Smooth muscle cell (in vitro differentiated cells): ENCODE measurements around the gene REEP3. TPM values are rescaled to one million over a fixed set of nuclear protein-coding genes. Genes with fewer than 3 reads are reported as not detected.

Experiments used
- DNase-seq: peaks from one replicate; lab custom pipeline; 2025; ENCODE audit not compliant: unreplicated experiment; lab: John Stamatoyannopoulos, UW
- H2AFZ ChIP-seq: fragments of 200-600 bp; sonication (generic); 2 replicates; pipeline ENCODE4 v1.6.0; 2016; ENCODE audit warnings: antibody characterized with exemption, low read depth, mild to moderate bottlenecking
- H3F3A ChIP-seq: fragments of 200-600 bp; sonication (generic); 2 replicates; pipeline ENCODE4 v1.6.0; 2017; ENCODE audit warnings: antibody characterized with exemption, low read depth
- H3K27ac ChIP-seq: fragments of 200-600 bp; sonication (generic); 2 replicates; pipeline ENCODE4 v1.5.1; 2016; ENCODE audit warnings: low read depth, mild to moderate bottlenecking
- H3K27me3 ChIP-seq: fragments of 200-600 bp; sonication (generic); 2 replicates; pipeline ENCODE4 v1.6.1; 2016; ENCODE audit warnings: low read depth, mild to moderate bottlenecking
- H3K36me3 ChIP-seq: fragments of 200-600 bp; sonication (generic); 2 replicates; pipeline ENCODE4 v1.5.1; 2016; ENCODE audit warnings: low read depth
- H3K4me1 ChIP-seq: fragments of 200-600 bp; sonication (generic); 2 replicates; pipeline ENCODE4 v1.5.1; 2016; ENCODE audit warnings: low read depth
- H3K4me2 ChIP-seq: fragments of 200-600 bp; sonication (generic); 2 replicates; pipeline ENCODE4 v1.6.0; 2016; ENCODE audit warnings: mild to moderate bottlenecking
- H3K4me3 ChIP-seq: fragments of 200-600 bp; sonication (generic); 2 replicates; pipeline ENCODE4 v1.5.1; 2016; ENCODE audit warnings: mild to moderate bottlenecking
- H3K79me2 ChIP-seq: fragments of 200-600 bp; sonication (generic); 2 replicates; pipeline ENCODE4 v1.6.0; 2016; ENCODE audit warnings: low read depth, mild to moderate bottlenecking
- H3K9ac ChIP-seq: fragments of 200-600 bp; sonication (generic); 2 replicates; pipeline ENCODE4 v1.6.0; 2016; ENCODE audit warnings: low read depth
- H3K9me3 ChIP-seq: fragments of 200-600 bp; sonication (generic); replicated peaks from 2 replicates; pipeline ENCODE4 v1.5.1; 2016; ENCODE audit warnings: low read depth
- H4K20me1 ChIP-seq: fragments of 200-600 bp; sonication (generic); 2 replicates; pipeline ENCODE4 v1.6.0; 2016; ENCODE audit warnings: low read depth
- CTCF ChIP-seq: fragments of 200-600 bp; sonication (generic); IDR thresholded peaks from 2 replicates; pipeline ENCODE4 v1.5.1; 2017; ENCODE audit warnings: borderline replicate concordance, mild to moderate bottlenecking, antibody characterized with exemption; ENCODE audit not compliant: insufficient read depth, poor library complexity, severe bottlenecking
- WGBS: methylation state at CpG from one replicate; pipeline ENCODE4 v1.1.7; 2016; ENCODE audit warnings: low lambda C conversion rate; 5-methylcytosine and 5-hydroxymethylcytosine counted together
- polyA plus RNA-seq: library from polyadenylated mRNA; unstranded; fragments of >200 nt; fragmentation: Nextera tagmentation; extraction: Ambion mirVana; gene quantifications from 2 replicates; pipeline ENCODE4 v1.2.1, GENCODE V29; 2016
- total RNA-seq: library from RNA; depleted of rRNA; stranded (reverse); fragments of >200 nt; gene quantifications from 2 replicates; pipeline ENCODE4 v1.2.3, GENCODE V29; 2014

REEP3 gene
- total and polyA plus RNA-seq, 2 experiments from 2014 or later = 42.3 to 80.4 TPM

DNA sequence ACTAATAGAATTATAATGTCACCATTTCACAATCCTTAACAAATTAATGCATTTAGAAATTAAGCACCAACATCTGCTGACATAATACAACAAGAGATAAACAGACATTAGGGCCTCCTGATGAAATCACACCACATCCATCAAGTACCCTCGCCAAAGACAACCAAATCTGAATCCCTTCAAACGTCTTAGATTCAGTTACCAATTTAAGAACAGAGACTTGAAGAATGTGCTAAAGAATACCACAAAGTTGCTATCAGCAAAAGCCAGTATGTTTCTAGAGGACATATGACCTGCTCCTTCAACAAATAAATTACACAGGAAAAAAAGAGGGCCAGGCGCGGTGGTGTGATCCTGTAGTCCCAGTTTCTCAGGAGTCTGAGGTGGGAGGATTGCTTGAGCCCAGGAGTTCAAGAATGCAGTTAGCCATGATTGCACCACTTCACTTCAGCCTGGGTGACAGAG, 144.5 kb downstream of the REEP3 start:
- H3F3A ChIP-seq = no peaks in the 10 kb centered on the region
- H3K36me3 ChIP-seq = no peaks in the 10 kb centered on the region
- peak overlapping the region; percentile 72 for H2AFZ ChIP-seq
- H3K27ac ChIP-seq = no peak overlapping the region
- H3K27me3 ChIP-seq = no peaks in the 10 kb centered on the region
- 62% methylated on average over 4 of the region's 4 CpGs for WGBS
- peaks cover 3% of the 10 kb centered on the region for H3K4me1 ChIP-seq
- no peak overlapping the region for H3K9ac ChIP-seq
- no peak overlapping the region for H3K4me3 ChIP-seq
- H3K9me3 ChIP-seq = no peaks in the 10 kb centered on the region
- H3K4me2 ChIP-seq = no peak overlapping the region
- H4K20me1 ChIP-seq = no peaks in the 10 kb centered on the region
- no peak for DNase-seq
- no peak for TF ChIP-seq CTCF
- H3K79me2 ChIP-seq = no peaks in the 10 kb centered on the region

DNA sequence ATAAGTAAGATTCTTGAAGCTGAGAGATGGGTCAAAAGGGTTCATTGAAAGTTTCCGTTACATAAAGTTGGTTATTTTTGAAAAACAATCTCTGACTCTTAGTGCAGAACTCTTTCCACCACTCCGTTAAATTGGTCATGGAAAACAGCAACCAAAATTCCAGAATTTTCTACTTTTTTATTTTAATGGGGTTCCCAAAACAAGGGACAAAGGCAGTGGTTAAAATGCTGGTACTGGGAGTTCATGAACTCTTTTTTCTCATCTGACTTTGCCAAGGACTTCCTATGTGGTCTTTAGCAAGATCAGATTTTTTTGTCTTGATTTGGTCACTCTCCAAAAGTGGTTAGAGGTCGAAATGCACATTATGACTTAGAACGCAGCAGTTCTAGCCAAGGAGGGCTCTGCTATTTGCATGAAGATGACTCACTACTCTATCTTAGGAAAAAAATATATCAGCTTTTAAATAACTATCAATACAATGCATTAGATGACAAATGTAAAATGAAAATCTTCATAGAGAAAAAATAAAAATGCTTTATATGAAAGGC, 145.7 kb downstream of the REEP3 start:
- DNase-seq = no peak
- 66% methylated on average over 4 of the region's 4 CpGs for WGBS
- no peaks in the 10 kb centered on the region for H3K9me3 ChIP-seq
- H2AFZ ChIP-seq = no peak overlapping the region
- no peak overlapping the region for H3K4me3 ChIP-seq
- no peaks in the 10 kb centered on the region for H3K36me3 ChIP-seq
- no peak overlapping the region for H3K27ac ChIP-seq
- H3K9ac ChIP-seq = no peak overlapping the region
- H3K79me2 ChIP-seq = no peaks in the 10 kb centered on the region
- H3K4me2 ChIP-seq = no peak overlapping the region
- no peaks in the 10 kb centered on the region for H3K27me3 ChIP-seq
- no peaks in the 10 kb centered on the region for H4K20me1 ChIP-seq
- no peaks in the 10 kb centered on the region for H3F3A ChIP-seq
- TF ChIP-seq CTCF = no peak
- H3K4me1 ChIP-seq = peaks cover 15% of the 10 kb centered on the region

- Histone ChIP-seq H3K9ac (no peak overlapping the region), H3K27me3 (no peaks in the 10 kb centered on the region), H3K4me3 (no peak overlapping the region), H3K4me1 (peaks cover 16% of the 10 kb centered on the region), H3K36me3 (no peaks in the 10 kb centered on the region), H3F3A (no peaks in the 10 kb centered on the region), H3K79me2 (no peaks in the 10 kb centered on the region), H3K4me2 (no peak overlapping the region), H3K9me3 (no peaks in the 10 kb centered on the region), H4K20me1 (no peaks in the 10 kb centered on the region), H3K27ac (no peak overlapping the region), H2AFZ (no peak overlapping the region)
- 98% methylated on average over 3 of the region's 3 CpGs for WGBS
- TF ChIP-seq CTCF = no peak
- DNase-seq = no peak
Observed at GRCh38 chr10:63667596-63668480, 146.6 kb downstream of the REEP3 start.
